Measurements from ENCODE around the gene MYL10. TPM values are rescaled to one million over a fixed set of nuclear protein-coding genes. Genes with fewer than 3 reads are reported as not detected.
A peak's percentile ranks its signal among the peaks of the same experiment; 100 is the strongest.

Gene MYL10
- total RNA-seq, 1 experiment from 2014 or later, result not detected

GRCh38 chr7:101669307-101669706 is 40.2 kb upstream of the MYL10 start:
- Histone ChIP-seq H3K27me3 (ENCODE audit: insufficient read depth, low read length) (no peaks in the 10 kb centered on the region), H3K9ac (ENCODE audit: low read length) (no peak overlapping the region), H4K20me1 (ENCODE audit: insufficient read depth) (no peaks in the 10 kb centered on the region), H2AFZ (ENCODE audit: low read depth, low read length, poor library complexity, severe bottlenecking) (no peak overlapping the region), H3K4me1 (ENCODE audit: control insufficient read depth in 1 of 2, insufficient read depth in 2 of 2, low read length in 2 of 2) (no peaks in the 10 kb centered on the region), H3K4me3 (replicated peaks in 1 of 2; ENCODE audit: low read depth in 1 of 2, low read length in 2 of 2) (no peak overlapping the region), H3K9me2 (ENCODE audit: insufficient read depth) (no peaks in the 10 kb centered on the region), H3K79me2 (ENCODE audit: insufficient read depth, low read length) (no peaks in the 10 kb centered on the region), H3K36me3 (ENCODE audit: control insufficient read depth in 1 of 2, insufficient read depth in 2 of 2, low read length in 2 of 2) (no peaks in the 10 kb centered on the region), H3K27ac (ENCODE audit: low read depth, low read length) (no peak overlapping the region), H3K9me3 (ENCODE audit: control insufficient read depth in 1 of 2, insufficient read depth in 1 of 2, low read depth in 1 of 2, low read length in 2 of 2) (peaks cover 0 to 7% of the 10 kb centered on the region in 2 experiments; a peak in 1 of 4 replicates), H3K4me2 (ENCODE audit: low read length) (no peak overlapping the region)
- TF ChIP-seq ATF3 (IDR thresholded peaks at IDR 0.05), result no peak
- TF ChIP-seq TCF7L2 (IDR thresholded peaks at IDR 0.05; ENCODE audit: borderline replicate concordance, extremely low read depth, insufficient read depth, insufficient read length), result no peak
- peak in 2 of 3 experiments; percentile 52 to 66; a peak in 4 of 6 replicates for TF ChIP-seq CTCF (IDR thresholded peaks at IDR 0.05 in 2 of 3, conservative IDR thresholded peaks at IDR 0.05 in 1 of 3; ENCODE audit: borderline replicate concordance in 1 of 3, insufficient read depth in 1 of 3, low read depth in 2 of 3, low read length in 2 of 3)
- peak; percentile 28; the same call in 1 of the 2 replicates for TF ChIP-seq RAD21 (IDR thresholded peaks at IDR 0.05; ENCODE audit: low read depth)
- no TSS peak for BruUV-seq (replicated peaks)
- CTCF ChIA-PET, result no interaction called here
- DNase-seq (ENCODE audit: low read depth, low spot score), result no peak
- intact Hi-C loops (cut with micrococcal nuclease), result no loop called here
- POLR2A ChIA-PET, result no interaction called here
- ATAC-seq, result peak; percentile 67
- RAD21 ChIA-PET (ENCODE audit: low non-redundant PET in 1 of 2, low total read pairs in 2 of 2, uncharacterized antibody in 2 of 2, unreplicated experiment in 2 of 2), result no interaction called here

- intact Hi-C loops (cut with micrococcal nuclease), result no loop called here
- H3K4me2 ChIP-seq (ENCODE audit: low read length), result no peak overlapping the region
- H3K9me2 ChIP-seq (ENCODE audit: insufficient read depth), result no peaks in the 10 kb centered on the region
- peaks cover 0 to 7% of the 10 kb centered on the region in 2 experiments; a peak in 1 of 4 replicates for H3K9me3 ChIP-seq (ENCODE audit: control insufficient read depth in 1 of 2, insufficient read depth in 1 of 2, low read depth in 1 of 2, low read length in 2 of 2)
- DNase-seq (ENCODE audit: low read depth, low spot score), result no peak
- no peaks in the 10 kb centered on the region for H3K36me3 ChIP-seq (ENCODE audit: control insufficient read depth in 1 of 2, insufficient read depth in 2 of 2, low read length in 2 of 2)
- H2AFZ ChIP-seq (ENCODE audit: low read depth, low read length, poor library complexity, severe bottlenecking), result no peak overlapping the region
- H4K20me1 ChIP-seq (ENCODE audit: insufficient read depth), result no peaks in the 10 kb centered on the region
- POLR2A ChIA-PET, result no interaction called here
- CTCF ChIA-PET, result no interaction called here
- peak; percentile 42; the same call in 1 of the 2 replicates for TF ChIP-seq CBX3 (IDR thresholded peaks at IDR 0.05; ENCODE audit: low read depth)
- TF ChIP-seq RAD21 (IDR thresholded peaks at IDR 0.05; ENCODE audit: low read depth), result no peak
- TF ChIP-seq ATF3 (IDR thresholded peaks at IDR 0.05), result no peak
- no peak for TF ChIP-seq YY1 (IDR thresholded peaks at IDR 0.05; ENCODE audit: extremely low read depth, insufficient replicate concordance, low read depth, low read length)
- no TSS peak for BruUV-seq (replicated peaks)
- H3K4me3 ChIP-seq (replicated peaks in 1 of 2; ENCODE audit: low read depth in 1 of 2, low read length in 2 of 2), result no peak overlapping the region
- no peak for ATAC-seq
- RAD21 ChIA-PET (ENCODE audit: low non-redundant PET in 1 of 2, low total read pairs in 2 of 2, uncharacterized antibody in 2 of 2, unreplicated experiment in 2 of 2), result no interaction called here
- no peaks in the 10 kb centered on the region for H3K4me1 ChIP-seq (ENCODE audit: control insufficient read depth in 1 of 2, insufficient read depth in 2 of 2, low read length in 2 of 2)
- H3K27ac ChIP-seq (ENCODE audit: low read depth, low read length), result no peak overlapping the region
- H3K79me2 ChIP-seq (ENCODE audit: insufficient read depth, low read length), result no peaks in the 10 kb centered on the region
- H3K9ac ChIP-seq (ENCODE audit: low read length), result no peak overlapping the region
- no peaks in the 10 kb centered on the region for H3K27me3 ChIP-seq (ENCODE audit: insufficient read depth, low read length)
These were observed 39.6 kb upstream of the MYL10 start for GRCh38 chr7:101668726-101669125.
